Measurements from ENCODE around the gene SLC6A17. TPM values are rescaled to one million over a fixed set of nuclear protein-coding genes. Genes with fewer than 3 reads are reported as not detected.

The SLC6A17 gene
- total RNA-seq, 1 experiment from 2014 or later, result 0.24 TPM

- ChIA-PET POLR2A (no interaction called here), CTCF (interaction anchor here (1.5 to 3.1 kb wide), 2 partner anchors 15 to 268 kb away, joined by 5 to 9 read pairs; no protein-coding TSS in a partner anchor)
- Mint-ChIP-seq H3K4me3 (no peak overlapping the region), H3K27me3 (ENCODE audit: low read depth) (no peaks in the 10 kb centered on the region), H3K4me1 (peaks cover 15% of the 10 kb centered on the region), H3K27ac (no peak overlapping the region), H3K9me3 (no peaks in the 10 kb centered on the region), H3K36me3 (no peaks in the 10 kb centered on the region)
- no peak for ATAC-seq
- no peak for DNase-seq (ENCODE audit: low spot score)
- TF ChIP-seq ZNF396 (CRISPR knock-in tag; IDR thresholded peaks at IDR 0.05; ENCODE audit: borderline replicate concordance), result no peak
- no peak for TF ChIP-seq KAT7 (CRISPR knock-in tag; IDR thresholded peaks at IDR 0.05; ENCODE audit: borderline replicate concordance)
- TF ChIP-seq CREB1 (CRISPR knock-in tag; IDR thresholded peaks at IDR 0.05), result no peak
- no peak for TF ChIP-seq OVOL2 (CRISPR knock-in tag; IDR thresholded peaks at IDR 0.05; ENCODE audit: borderline replicate concordance)
Measured at GRCh38 chr1:110192541-110192940, 42.2 kb downstream of the SLC6A17 start.

- Mint-ChIP-seq H3K27ac (no peak overlapping the region), H3K9me3 (no peaks in the 10 kb centered on the region), H3K36me3 (no peaks in the 10 kb centered on the region), H3K4me1 (peaks cover 2% of the 10 kb centered on the region; the same call in 1 of the 2 replicates), H3K4me3 (no peak overlapping the region), H3K27me3 (ENCODE audit: low read depth) (no peaks in the 10 kb centered on the region)
- ChIA-PET CTCF (interaction anchor here (2.0 to 3.4 kb wide), 2 partner anchors 13 to 118 kb away, joined by 6 to 76 read pairs; no protein-coding TSS in a partner anchor), POLR2A (no interaction called here)
- DNase-seq (ENCODE audit: low spot score), result no peak
- ATAC-seq, result no peak
- TF ChIP-seq, protein P1, sequence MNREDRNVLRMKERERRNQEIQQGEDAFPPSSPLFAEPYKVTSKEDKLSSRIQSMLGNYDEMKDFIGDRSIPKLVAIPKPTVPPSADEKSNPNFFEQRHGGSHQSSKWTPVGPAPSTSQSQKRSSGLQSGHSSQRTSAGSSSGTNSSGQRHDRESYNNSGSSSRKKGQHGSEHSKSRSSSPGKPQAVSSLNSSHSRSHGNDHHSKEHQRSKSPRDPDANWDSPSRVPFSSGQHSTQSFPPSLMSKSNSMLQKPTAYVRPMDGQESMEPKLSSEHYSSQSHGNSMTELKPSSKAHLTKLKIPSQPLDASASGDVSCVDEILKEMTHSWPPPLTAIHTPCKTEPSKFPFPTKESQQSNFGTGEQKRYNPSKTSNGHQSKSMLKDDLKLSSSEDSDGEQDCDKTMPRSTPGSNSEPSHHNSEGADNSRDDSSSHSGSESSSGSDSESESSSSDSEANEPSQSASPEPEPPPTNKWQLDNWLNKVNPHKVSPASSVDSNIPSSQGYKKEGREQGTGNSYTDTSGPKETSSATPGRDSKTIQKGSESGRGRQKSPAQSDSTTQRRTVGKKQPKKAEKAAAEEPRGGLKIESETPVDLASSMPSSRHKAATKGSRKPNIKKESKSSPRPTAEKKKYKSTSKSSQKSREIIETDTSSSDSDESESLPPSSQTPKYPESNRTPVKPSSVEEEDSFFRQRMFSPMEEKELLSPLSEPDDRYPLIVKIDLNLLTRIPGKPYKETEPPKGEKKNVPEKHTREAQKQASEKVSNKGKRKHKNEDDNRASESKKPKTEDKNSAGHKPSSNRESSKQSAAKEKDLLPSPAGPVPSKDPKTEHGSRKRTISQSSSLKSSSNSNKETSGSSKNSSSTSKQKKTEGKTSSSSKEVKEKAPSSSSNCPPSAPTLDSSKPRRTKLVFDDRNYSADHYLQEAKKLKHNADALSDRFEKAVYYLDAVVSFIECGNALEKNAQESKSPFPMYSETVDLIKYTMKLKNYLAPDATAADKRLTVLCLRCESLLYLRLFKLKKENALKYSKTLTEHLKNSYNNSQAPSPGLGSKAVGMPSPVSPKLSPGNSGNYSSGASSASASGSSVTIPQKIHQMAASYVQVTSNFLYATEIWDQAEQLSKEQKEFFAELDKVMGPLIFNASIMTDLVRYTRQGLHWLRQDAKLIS (CRISPR knock-in tag; IDR thresholded peaks at IDR 0.05; ENCODE audit: borderline replicate concordance), result no peak
Measured at GRCh38 chr1:110195196-110195595, 44.9 kb downstream of the SLC6A17 start.

- no peak overlapping the region for H3K4me3 Mint-ChIP-seq
- no peak overlapping the region for H3K27ac Mint-ChIP-seq
- peaks cover 2% of the 10 kb centered on the region; the same call in 1 of the 2 replicates for H3K4me1 Mint-ChIP-seq
- DNase-seq (ENCODE audit: low spot score) (peak; percentile 42), ATAC-seq (peak; percentile 95)
- ChIA-PET CTCF (interaction anchor here (0.5 to 3.8 kb wide), 78 partner anchors 9 to 569 kb away, joined by 3 to 76 read pairs (median 5); partner anchors contain the start of genes ALX3, KCNC4, LAMTOR5 and RBM15), POLR2A (no interaction called here)
- H3K36me3 Mint-ChIP-seq, result no peaks in the 10 kb centered on the region
- H3K27me3 Mint-ChIP-seq (ENCODE audit: low read depth), result no peaks in the 10 kb centered on the region
- no peaks in the 10 kb centered on the region for H3K9me3 Mint-ChIP-seq
- TF ChIP-seq MAX (CRISPR knock-in tag; IDR thresholded peaks at IDR 0.05), result no peak
- TF ChIP-seq, protein P2, sequence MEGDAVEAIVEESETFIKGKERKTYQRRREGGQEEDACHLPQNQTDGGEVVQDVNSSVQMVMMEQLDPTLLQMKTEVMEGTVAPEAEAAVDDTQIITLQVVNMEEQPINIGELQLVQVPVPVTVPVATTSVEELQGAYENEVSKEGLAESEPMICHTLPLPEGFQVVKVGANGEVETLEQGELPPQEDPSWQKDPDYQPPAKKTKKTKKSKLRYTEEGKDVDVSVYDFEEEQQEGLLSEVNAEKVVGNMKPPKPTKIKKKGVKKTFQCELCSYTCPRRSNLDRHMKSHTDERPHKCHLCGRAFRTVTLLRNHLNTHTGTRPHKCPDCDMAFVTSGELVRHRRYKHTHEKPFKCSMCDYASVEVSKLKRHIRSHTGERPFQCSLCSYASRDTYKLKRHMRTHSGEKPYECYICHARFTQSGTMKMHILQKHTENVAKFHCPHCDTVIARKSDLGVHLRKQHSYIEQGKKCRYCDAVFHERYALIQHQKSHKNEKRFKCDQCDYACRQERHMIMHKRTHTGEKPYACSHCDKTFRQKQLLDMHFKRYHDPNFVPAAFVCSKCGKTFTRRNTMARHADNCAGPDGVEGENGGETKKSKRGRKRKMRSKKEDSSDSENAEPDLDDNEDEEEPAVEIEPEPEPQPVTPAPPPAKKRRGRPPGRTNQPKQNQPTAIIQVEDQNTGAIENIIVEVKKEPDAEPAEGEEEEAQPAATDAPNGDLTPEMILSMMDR (IDR thresholded peaks at IDR 0.05), result peak; percentile 87
Measured at GRCh38 chr1:110196917-110197765, 46.8 kb downstream of the SLC6A17 start.

DNA sequence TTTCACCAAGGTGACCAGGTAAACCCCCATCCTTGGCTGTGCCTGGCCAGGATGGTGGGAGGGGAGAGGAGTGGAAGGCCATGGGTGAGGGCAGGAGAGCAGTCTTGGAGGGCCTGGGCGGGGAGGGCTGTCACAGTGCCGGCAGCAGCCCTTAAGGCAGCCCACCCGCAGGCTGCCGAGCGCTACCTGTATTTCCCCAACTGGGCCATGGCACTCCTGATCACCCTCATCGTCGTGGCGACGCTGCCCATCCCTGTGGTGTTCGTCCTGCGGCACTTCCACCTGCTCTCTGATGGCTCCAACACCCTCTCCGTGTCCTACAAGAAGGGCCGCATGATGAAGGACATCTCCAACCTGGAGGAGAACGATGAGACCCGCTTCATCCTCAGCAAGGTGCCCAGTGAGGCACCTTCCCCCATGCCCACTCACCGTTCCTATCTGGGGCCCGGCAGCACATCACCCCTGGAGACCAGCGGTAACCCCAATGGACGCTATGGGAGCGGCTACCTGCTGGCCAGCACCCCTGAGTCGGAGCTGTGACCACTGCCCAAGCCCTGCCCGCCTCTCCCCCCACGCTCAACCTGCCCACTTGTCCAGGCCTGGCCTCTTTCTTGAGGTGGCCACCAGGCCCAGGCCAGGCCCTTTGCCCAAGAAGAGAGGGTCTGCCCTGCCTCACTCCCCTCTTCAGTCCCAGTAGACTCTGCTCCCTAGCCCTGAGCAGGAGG lies 47.8 kb downstream of the SLC6A17 start:
- CTCF ChIA-PET, result interaction anchor here (0.5 to 3.8 kb wide), 22 partner anchors 10 to 271 kb away, joined by 3 to 76 read pairs (median 11); partner anchors contain the start of genes KCNC4, RBM15 and STRIP1
- H3K27me3 Mint-ChIP-seq (ENCODE audit: low read depth), result no peaks in the 10 kb centered on the region
- ATAC-seq, result no peak
- no peaks in the 10 kb centered on the region for H3K36me3 Mint-ChIP-seq
- H3K4me3 Mint-ChIP-seq, result no peak overlapping the region
- POLR2A ChIA-PET, result no interaction called here
- no peaks in the 10 kb centered on the region for H3K9me3 Mint-ChIP-seq
- DNase-seq (ENCODE audit: low spot score), result no peak
- peaks cover 3% of the 10 kb centered on the region; the same call in 1 of the 2 replicates for H3K4me1 Mint-ChIP-seq
- no peak overlapping the region for H3K27ac Mint-ChIP-seq
- TF ChIP-seq GTF2I (CRISPR knock-in tag; conservative IDR thresholded peaks at IDR 0.05) (no peak), ATF2 (CRISPR knock-in tag; IDR thresholded peaks at IDR 0.05; ENCODE audit: borderline replicate concordance, low read depth) (no peak), JAZF1 (CRISPR knock-in tag; IDR thresholded peaks at IDR 0.05) (no peak), FOXJ3 (CRISPR knock-in tag; IDR thresholded peaks at IDR 0.05; ENCODE audit: borderline replicate concordance) (no peak), ZNF232 (CRISPR knock-in tag; IDR thresholded peaks at IDR 0.05) (no peak), EMX1 (CRISPR knock-in tag; IDR thresholded peaks at IDR 0.05) (no peak), RELA (CRISPR knock-in tag; IDR thresholded peaks at IDR 0.05; ENCODE audit: borderline replicate concordance) (no peak), ZNF423 (CRISPR knock-in tag; IDR thresholded peaks at IDR 0.05) (no peak)
- TF ChIP-seq, protein P3, sequence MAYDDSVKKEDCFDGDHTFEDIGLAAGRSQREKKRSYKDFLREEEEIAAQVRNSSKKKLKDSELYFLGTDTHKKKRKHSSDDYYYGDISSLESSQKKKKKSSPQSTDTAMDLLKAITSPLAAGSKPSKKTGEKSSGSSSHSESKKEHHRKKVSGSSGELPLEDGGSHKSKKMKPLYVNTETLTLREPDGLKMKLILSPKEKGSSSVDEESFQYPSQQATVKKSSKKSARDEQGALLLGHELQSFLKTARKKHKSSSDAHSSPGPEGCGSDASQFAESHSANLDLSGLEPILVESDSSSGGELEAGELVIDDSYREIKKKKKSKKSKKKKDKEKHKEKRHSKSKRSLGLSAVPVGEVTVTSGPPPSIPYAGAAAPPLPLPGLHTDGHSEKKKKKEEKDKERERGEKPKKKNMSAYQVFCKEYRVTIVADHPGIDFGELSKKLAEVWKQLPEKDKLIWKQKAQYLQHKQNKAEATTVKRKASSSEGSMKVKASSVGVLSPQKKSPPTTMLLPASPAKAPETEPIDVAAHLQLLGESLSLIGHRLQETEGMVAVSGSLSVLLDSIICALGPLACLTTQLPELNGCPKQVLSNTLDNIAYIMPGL (CRISPR knock-in tag; IDR thresholded peaks at IDR 0.05), result no peak
